DMS153 treated with DMSO at 0.1 percent for 48 hours (cell line): ENCODE results near the gene MIXL1.
"Not testable (repeated sequence)": the region's sequence is repeated elsewhere in the genome, so short reads cannot be mapped to it uniquely, and the experiment has no call there.

Source experiments
- DNase-seq: peaks from one replicate; lab custom pipeline; 2025; ENCODE audit not compliant: unreplicated experiment; lab: John Stamatoyannopoulos, UW

The MIXL1 gene

DNA sequence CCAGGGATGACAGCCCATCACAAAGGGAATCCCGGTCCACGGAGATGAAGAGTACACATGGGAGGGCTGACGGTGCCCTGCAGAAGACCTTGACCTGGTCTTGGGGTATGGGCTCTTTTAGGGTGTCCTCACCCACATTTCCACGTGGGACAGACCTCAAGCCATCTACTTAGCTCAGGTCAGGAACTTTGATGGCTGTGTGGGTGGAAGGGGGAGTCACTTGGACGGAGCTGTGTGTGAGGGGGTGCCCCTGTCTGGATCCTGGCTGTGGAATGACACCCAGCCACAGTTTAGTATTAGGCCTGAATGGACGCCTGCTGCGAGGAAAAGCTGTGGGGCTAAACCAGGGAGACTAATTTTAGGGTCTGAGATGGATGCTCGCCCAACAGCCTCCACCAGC, 10.9 kb upstream of the MIXL1 start:
- DNase-seq, result no peak

DNA sequence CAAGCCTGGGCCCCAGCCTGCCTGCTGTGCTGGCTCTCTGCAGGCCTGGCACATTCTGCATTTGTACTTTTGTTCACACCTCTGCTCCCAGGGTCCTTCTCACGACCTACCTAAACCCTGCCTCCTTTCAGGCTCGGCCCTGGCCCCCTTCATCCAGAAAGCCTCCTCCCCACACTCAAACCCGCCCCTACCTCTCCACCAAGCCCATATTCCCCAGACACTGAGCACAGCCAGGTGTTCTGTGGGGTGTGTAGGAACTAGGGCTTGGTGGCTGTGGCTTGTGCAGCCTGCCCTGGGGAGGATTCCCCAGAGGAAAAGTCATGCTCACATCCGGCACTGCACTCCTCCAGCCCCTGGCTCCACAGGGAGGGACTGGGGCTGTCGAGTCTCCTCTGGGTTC, 8.2 kb upstream of the MIXL1 start:
- no peak for DNase-seq

DNA sequence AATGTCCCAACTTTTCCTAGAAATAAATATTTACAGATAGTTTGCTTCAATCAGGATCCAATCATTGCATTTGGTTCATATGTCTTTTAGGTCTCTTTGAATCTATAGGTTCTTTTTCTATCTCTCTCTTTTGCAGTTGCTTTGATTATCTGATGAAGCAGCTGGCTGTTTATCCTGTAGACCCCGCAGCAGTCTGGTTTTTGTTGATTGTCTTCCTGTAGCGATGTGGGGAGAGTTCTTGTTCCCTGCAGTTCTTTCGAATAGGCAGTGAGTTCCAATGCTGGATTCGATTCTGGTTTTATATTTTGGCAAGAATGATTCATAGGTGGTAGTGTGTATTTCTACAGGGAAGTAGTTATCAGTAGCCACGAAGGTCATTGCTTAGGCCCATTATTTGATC, 7.4 kb upstream of the MIXL1 start:
- no peak for DNase-seq

DNA sequence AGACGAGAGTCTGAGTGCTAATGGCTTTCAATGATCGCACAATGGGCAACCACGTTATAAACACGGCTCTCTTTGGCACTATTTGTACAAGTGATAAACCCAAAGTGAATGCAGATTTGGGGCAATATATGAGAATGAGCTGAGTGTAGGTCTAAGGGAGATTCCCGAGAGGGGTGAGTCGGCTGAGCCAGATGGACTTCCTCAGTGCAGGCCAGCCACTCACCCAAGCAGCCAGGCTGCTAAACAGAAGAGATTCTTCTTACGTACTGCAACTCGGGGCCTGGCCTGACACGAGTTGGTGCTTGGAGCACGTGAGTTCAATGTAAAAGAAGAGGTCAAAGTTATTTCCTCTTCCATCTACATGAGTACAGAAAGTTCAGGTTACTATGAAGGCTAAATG, 6.2 kb upstream of the MIXL1 start:
- no peak for DNase-seq

DNA sequence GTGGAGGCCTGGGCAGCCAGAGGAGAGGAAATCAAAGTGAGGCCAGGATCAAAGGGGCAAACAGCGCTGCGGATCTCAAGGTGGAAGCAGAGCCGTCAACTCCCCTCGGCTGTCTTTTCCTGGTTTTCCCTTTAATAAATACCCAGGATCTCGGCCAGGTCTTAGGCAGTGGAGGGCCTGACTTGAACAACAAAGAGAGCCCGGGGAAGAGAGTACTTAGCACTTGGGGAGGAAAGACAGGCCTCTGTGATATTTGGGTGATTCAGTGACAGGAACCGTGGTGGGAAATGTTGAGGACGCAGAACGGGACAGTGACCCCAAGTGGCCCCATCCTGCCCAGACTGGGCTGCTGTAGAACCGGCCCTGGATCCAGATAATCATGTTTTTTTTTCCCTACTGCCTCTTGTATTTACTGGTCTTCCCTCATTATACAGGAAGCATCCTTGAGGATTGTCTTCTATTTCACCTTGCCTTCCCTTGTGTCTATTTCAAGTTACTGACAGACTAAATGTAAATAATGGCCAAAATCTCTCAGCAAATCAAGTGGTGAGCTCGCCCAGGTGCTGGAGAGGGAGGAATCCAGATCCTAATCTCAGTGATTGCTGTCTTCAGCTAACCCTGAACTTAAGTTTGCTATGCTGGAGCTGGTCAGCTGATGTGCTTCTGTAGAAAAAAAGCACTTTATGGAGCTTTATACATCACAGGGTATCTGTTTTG, 2.8 kb upstream of the MIXL1 start:
- DNase-seq, result no peak

DNA sequence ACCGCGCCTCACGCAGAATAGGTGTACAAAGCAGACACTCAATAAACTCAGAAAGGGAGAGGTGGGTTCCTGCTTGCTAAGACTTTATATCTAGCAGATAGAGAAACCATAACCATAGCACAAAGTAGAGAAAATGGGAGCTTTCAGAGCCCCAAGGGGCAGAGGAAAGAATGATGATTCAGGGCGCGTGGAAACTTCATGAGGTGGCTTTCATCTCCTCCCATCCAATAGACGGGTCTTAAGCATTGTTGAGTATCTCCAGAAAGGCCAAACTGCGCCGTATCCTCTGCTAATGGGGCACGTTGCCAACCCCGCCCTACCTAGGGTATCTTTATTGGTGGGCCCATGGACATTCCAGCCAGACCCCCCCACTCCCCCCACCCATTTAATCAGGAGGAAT, 778 bp upstream of the MIXL1 start:
- no peak for DNase-seq

DNA sequence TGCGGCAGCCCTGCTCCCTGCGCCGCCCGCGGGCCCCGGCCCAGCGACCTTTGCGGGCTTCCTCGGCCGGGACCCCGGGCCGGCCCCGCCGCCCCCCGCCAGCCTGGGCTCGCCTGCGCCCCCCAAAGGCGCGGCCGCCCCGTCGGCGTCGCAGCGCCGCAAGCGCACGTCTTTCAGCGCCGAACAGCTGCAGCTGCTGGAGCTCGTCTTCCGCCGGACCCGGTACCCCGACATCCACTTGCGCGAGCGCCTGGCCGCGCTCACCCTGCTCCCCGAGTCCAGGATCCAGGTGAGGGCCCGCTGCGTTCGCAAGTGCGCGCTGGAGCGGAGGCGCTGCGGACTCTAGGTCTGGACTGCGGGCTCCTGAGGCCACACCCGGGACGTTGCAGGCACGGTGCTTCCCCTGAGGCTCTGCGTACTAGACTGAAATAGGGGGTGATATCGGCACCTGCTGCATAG, 351 bp downstream of the MIXL1 start:
- DNase-seq, result no peak

DNA sequence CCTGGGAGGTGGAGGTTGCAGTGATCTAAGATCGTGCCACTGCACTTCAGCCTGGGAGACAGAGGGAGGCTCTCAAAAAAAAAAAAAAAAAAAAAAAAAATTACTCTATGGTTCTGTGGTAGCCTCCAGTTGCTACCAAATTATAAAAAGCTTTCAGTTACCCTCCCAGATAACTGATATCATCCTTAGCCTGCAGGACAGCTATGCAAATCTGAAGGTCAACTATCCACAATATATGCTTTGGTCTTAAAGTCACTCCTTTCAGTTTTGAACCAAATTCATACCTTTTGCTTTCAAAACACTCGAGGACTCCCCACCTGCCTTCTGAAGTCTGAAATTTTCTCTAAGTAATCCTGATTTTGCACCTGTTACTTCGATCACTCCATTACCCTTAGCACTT, 3.1 kb downstream of the MIXL1 start:
- DNase-seq, result no peak

DNA sequence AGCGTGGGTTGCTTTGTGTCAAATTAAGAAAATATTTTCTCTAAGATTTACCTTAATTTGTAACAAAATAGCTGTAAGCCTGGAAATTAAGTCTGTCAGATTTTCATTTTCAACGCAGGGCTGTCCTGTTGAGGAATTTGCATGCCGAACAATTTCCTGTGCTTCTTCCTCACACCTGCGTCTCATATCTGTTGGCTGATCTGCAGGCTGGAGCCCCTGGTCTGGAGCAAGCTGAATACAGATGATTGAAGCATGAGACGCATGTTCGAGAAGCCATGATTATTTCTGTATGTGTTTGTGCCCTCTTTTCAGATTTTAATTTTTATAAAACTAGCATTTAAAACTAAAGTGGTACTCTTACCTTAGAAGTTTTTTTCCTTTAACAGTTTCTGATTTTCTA, 9.8 kb downstream of the MIXL1 start:
- no peak for DNase-seq

DNA sequence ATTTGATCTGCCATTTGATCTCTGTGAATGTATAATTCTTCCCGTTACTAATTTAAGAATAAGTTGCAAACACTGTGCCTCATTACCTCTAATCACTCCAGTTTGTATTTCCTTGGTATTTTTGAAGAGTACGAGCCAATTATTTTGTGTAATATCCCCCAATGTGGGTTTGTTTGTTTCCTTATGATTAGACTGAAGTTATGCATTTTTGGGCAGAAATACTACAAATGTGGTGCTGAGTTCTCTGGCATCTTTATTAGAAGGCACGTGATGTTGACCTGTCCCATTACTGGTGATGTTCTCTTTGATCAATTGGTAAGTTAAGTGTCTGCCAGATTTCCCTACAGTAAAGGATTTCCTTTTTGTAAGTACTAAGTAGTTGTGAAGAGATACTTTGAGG, 10.3 kb downstream of the MIXL1 start:
- no peak for DNase-seq

DNA sequence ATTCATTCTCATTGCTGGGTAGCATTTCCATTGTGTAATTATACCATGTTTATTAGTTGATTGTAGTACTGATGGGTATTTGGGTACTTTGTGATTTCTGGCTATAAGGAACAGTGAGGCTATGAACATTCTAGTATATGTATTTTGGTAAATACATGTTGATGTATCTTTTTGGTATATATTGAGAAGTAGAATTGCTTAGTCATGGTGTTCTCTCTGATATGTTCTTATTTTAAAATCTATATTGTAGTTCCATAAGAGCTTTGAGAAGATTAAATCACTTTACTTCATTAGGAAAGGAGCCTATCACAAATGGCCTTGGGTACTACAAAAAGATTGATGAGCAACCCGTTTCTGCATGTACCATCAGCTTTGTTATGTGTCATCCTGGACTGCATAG, 13.4 kb downstream of the MIXL1 start:
- no peak for DNase-seq

DNA sequence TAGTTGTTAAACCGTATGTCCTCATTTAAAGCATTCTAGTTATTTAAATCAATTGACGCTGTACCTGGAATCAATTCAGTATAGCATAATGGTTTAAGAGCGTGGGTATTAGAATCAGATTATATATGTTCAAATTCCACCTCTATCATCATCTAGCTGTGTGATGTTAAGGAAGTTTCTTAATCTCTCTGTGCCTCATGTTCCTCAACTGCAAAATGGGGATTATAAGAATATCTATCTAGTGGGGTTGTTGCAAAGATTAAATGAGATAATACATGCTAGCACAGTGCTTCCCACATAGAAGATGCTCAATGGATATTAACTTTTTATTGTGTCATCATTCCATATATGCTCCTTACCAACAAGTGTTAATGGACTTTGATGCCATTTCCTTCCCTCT, 16.0 kb downstream of the MIXL1 start:
- no peak for DNase-seq

DNA sequence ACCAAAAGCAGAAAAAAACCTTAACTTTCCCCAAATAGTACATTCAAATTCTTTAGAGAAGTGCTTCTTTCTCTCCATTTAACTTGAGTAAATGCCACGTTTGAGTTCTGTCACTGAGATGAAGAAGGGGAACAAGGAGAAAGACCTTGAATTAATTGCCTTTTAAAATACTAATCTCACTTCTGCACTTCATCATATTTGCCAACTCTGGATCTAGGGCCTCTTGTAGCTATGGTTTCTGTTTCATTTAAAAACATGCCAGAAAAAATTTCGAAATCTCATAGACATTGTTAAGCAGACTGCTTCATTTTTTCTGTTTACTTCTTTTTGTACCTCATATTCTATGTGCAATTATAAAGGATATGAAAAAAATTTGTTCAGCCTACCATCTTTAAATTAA, 24.6 kb downstream of the MIXL1 start:
- DNase-seq, result no peak

DNA sequence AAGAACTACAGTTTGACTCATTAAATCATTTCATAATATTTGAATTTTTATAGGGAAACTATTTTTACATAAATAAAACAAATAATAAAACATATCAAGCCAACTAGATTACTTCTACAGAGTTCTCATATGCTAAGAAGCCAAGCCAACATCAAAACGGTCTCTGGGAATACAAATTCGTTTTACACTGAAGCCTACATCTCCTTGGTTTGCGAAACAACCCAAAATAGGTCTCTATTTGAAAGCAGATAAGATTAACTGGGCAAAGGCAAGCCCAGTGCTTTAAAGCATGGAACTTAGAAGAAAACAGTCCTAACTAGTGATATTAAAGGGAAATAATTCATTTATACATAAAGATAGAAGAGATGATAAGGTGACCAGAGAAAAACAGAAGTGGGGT, 25.3 kb downstream of the MIXL1 start:
- no peak for DNase-seq

DNA sequence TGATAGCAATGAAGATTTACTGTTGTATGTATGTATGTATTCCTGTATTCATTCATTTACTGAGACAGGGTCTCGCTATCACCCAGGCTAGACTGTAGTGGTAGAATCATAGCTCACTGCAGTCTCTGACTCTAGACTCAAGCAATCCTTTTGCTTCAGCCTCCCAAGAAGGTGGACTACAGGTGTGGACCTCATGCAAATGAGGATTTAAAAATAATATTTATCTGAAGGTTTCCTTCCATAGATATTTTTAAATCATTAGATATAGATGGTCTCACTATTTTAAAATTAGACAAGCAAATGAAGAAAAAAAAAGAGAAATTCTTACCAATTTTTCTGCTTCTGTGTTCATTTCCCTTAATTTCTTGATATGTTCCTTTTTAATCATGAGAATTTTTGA, 27.0 kb downstream of the MIXL1 start:
- no peak for DNase-seq

DNA sequence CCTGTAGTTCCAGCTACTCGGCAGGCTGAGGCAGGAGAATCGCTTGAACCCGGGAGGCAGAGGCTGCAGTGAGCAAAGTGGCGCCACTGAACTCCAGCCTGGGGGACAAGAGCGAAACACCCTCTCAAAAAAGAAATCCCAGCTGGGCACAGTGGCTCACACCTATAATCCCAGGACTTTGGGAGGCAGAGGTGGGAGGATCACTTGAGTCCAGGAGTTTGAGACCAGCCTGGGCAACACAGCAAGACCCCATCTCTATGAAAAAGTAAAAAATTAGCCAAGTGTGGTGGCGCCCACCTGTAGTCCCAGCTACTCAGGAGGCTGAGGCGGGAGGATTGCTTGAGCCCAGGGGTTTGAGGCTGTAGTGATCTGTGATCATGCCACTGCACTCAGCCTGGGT, 29.4 kb downstream of the MIXL1 start:
- not testable (repeated sequence) for DNase-seq

DNA sequence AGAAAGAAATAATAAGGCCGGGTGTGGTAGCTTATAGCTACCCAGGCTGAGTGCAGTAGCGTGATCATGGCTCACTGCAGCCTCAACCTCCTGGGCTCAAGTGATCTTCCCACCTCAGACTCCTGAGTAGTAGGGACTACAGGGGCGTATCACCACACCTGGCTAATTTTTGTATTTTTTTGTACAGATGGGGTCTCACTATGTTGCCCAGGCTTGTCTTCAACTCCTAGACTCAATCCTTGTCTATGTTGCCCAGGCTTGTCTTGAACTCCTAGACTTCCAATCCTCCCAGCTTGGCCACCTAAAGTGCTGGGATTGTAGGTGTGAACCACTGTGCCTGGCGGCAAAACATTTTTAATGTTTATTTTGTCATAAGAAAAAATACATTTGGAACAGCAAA, 30.5 kb downstream of the MIXL1 start:
- DNase-seq, result no peak

DNA sequence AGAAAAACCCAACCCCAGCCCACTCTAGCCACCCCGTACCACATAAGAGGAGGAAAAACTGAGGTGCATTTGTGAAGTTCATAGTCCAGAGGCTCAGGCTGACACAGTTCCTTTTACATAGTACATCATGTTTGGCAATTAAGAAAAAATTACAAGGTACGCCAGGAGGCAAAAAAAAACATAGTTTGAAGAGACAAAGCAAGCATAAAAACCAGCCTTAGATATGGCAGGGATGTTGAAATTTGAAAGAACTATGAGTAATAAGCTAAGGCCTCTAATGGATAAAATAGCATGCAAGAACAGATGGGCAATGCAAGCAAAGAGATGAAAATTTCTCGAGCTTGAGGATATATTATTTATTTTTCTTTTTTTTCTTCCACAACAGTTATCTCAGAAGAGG, 31.9 kb downstream of the MIXL1 start:
- DNase-seq, result no peak

DNA sequence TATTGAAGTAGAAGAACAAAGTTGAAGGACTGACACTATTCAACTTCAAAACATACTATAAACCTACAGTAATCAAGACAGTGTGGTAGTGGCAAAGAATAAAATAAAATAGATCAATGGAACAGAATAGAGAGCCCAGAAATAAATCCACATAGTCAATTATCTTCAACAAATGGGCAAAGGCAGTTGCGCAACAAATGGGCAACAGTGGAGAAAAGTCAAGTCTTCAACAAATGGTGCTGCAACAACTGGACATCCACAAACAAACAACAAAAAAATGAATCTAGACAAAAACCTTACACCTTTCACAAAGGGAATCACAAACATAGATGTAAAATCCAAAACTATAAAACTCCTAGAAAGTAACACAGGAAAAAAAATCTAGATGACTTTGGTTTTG, 38.4 kb downstream of the MIXL1 start:
- DNase-seq, result no peak

DNA sequence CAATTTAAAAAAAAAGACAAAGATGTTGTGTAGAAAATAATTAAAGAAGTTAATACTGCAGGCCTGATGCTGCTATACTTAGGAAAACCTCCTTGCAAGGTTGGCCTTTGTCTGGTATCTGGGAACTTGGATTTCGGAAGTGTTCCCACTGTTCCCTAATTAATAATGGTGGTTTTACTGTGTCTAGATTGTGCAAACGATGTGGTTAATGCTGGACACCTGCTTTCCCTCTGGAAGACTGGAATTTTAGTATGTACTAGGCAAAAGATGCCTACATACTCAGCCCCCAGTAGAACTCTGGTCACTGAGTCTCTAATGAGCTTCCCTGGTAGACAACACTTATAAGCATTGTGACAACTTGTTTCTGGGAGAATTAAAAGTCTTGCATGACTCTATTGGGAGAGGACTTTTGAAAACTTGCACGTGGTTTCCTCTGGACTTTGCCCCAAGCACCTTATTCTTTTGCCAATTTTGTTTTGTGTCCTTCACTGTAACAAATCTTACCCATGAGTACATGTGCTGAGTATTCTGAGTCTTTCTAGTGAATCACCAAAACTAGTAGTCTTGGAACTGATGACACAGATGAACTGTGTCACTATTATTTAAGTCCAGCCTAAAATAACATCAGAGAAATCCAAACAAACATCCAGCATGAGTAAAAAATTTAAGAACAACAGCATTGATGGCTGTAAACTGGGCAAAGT, 45.1 kb downstream of the MIXL1 start:
- DNase-seq, result no peak

DNA sequence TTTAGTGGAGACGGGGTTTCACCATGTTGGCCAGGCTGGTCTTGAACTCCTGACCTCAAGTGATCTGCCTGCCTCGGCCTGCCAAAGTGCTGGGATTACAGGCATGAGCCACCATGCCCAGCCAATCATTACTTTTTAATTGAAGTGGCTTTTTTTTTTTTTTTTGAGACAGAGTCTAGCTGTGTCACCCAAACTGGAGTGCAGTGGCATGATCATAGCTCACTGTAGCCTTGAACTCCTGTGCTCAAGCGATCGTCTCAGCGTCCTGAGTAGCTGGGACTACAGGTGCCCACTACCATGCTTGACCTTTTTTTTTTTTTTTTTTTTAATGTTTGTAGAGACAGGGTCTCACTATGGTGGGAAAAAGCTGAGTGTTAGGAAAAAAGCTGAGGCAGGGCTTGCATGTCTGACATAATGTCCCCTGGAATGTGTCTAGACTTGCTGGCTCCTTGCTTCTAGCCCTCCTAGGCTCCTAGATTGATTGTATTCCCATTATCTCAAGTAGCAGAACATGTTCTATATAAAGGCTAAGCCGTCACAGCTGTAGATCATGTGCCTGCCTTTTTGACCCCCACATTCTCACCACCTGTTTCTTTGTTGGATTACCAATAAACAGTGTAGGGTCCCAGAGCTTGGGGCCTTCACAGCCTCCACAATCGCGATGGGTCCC, 48.9 kb downstream of the MIXL1 start:
- DNase-seq, result not testable (repeated sequence)

DNA sequence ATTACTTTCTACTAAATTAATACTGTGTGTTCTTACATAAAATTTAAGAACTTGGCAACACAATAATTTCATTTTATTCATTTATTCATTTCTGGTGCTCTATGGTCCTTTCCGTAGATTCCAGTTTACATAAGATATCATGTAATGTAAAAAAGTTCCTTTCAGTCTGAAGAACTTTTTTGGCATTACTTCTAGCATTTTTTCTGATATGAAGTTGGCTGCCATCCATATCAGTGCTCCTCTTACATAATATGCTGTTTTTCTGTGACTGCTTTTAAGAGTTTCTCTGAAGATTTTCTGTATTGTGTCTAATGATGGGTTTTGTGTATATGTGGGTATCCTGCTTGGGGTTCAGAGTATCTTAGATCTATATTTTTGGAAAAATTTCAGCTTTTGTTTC, 50.7 kb downstream of the MIXL1 start:
- DNase-seq, result no peak
